Measurements from ENCODE around the gene ABHD2. TPM values are rescaled to one million over a fixed set of nuclear protein-coding genes. Genes with fewer than 3 reads are reported as not detected.
"Not testable (repeated sequence)": the region's sequence is repeated elsewhere in the genome, so short reads cannot be mapped to it uniquely, and the experiment has no call there.

Gene ABHD2
- total RNA-seq, 1 donor from 2014 or later = 54.7 TPM

- no peak for DNase-seq (ENCODE audit: low spot score)
These were observed 13.7 kb upstream of the ABHD2 start for GRCh38 chr15:89074402-89075012.

- DNase-seq (ENCODE audit: low spot score) = no peak
These were observed 13.1 kb upstream of the ABHD2 start for GRCh38 chr15:89075101-89075640.

- DNase-seq (ENCODE audit: low spot score) = no peak
These were observed 12.4 kb upstream of the ABHD2 start for GRCh38 chr15:89075846-89076245.

- DNase-seq (ENCODE audit: low spot score) = no peak
These were observed 10.5 kb upstream of the ABHD2 start for GRCh38 chr15:89077750-89078149.

- no peak for DNase-seq (ENCODE audit: low spot score)
These were observed 9.1 kb upstream of the ABHD2 start for GRCh38 chr15:89078851-89079810.

GRCh38 chr15:89081878-89082277 lies 6.4 kb upstream of the ABHD2 start:
- no peak for DNase-seq (ENCODE audit: low spot score)

- no peak for DNase-seq (ENCODE audit: low spot score)
These were observed 5.0 kb upstream of the ABHD2 start for GRCh38 chr15:89083246-89083645.

- DNase-seq (ENCODE audit: low spot score) = peak; percentile 40
These were observed 2.8 kb upstream of the ABHD2 start for GRCh38 chr15:89085289-89085926.

- not testable (repeated sequence) for DNase-seq (ENCODE audit: low spot score)
These were observed 2.3 kb upstream of the ABHD2 start for GRCh38 chr15:89085933-89086332.

GRCh38 chr15:89086390-89086789 lies 1.9 kb upstream of the ABHD2 start:
- not testable (repeated sequence) for DNase-seq (ENCODE audit: low spot score)

- DNase-seq (ENCODE audit: low spot score) = no peak
These were observed 961 bp upstream of the ABHD2 start for GRCh38 chr15:89087161-89087829.

GRCh38 chr15:89088605-89089315 lies 504 bp downstream of the ABHD2 start:
- no peak for DNase-seq (ENCODE audit: low spot score)

- no peak for DNase-seq (ENCODE audit: low spot score)
These were observed 1.3 kb downstream of the ABHD2 start for GRCh38 chr15:89089316-89090230.

GRCh38 chr15:89090791-89091626 lies 2.8 kb downstream of the ABHD2 start:
- DNase-seq (ENCODE audit: low spot score) = peak; percentile 68

- no peak for DNase-seq (ENCODE audit: low spot score)
These were observed 3.5 kb downstream of the ABHD2 start for GRCh38 chr15:89091627-89092220.

- no peak for DNase-seq (ENCODE audit: low spot score)
These were observed 5.3 kb downstream of the ABHD2 start for GRCh38 chr15:89093509-89093908.

GRCh38 chr15:89095073-89095472 lies 6.8 kb downstream of the ABHD2 start:
- DNase-seq (ENCODE audit: low spot score) = no peak

GRCh38 chr15:89095556-89095955 lies 7.3 kb downstream of the ABHD2 start:
- DNase-seq (ENCODE audit: low spot score) = no peak
